GM23248 (cell line): ENCODE measurements around the gene RNPEP. TPM values are rescaled to one million over a fixed set of nuclear protein-coding genes. Genes with fewer than 3 reads are reported as not detected.
A peak's percentile ranks its signal among the peaks of the same experiment; 100 is the strongest.

ENCODE experiments used
- DNase-seq: peaks from one replicate; pipeline ENCODE4 v3.0.0-alpha.2; 2015
- H2AFZ ChIP-seq: fragments of 200-600 bp; sonication (generic); 2 replicates; pipeline ENCODE4 v1.6.1; 2016; ENCODE audit warnings: antibody characterized with exemption
- H3F3A ChIP-seq: fragments of 200-600 bp; sonication (generic); 2 replicates; pipeline ENCODE4 v1.6.1; 2016; ENCODE audit warnings: mild to moderate bottlenecking, antibody characterized with exemption, mixed run types; ENCODE audit not compliant: insufficient read depth
- H3K27ac ChIP-seq: fragments of 200-600 bp; sonication (generic); 2 replicates; pipeline ENCODE4 v1.5.1; 2016; ENCODE audit warnings: mild to moderate bottlenecking
- H3K27me3 ChIP-seq: fragments of 200-600 bp; sonication (generic); replicated peaks from 2 replicates; pipeline ENCODE4 v1.6.1; 2016; ENCODE audit warnings: mild to moderate bottlenecking; ENCODE audit not compliant: insufficient read depth
- H3K36me3 ChIP-seq: fragments of 200-600 bp; sonication (generic); 2 replicates; pipeline ENCODE4 v1.6.1; 2016; ENCODE audit warnings: low read depth, mild to moderate bottlenecking
- H3K4me1 ChIP-seq: fragments of 200-600 bp; sonication (generic); 2 replicates; pipeline ENCODE4 v1.6.1; 2016; ENCODE audit warnings: mild to moderate bottlenecking; ENCODE audit not compliant: insufficient read depth
- H3K4me2 ChIP-seq: fragments of 200-600 bp; sonication (generic); one replicate; pipeline ENCODE4 v1.6.1; 2016; ENCODE audit warnings: mild to moderate bottlenecking; ENCODE audit not compliant: unreplicated experiment
- H3K4me3 ChIP-seq: fragments of 200-600 bp; sonication (generic); 2 replicates; pipeline ENCODE4 v1.5.1; 2016; ENCODE audit warnings: mild to moderate bottlenecking
- H3K79me2 ChIP-seq: fragments of 200-600 bp; sonication (generic); 2 replicates; pipeline ENCODE4 v1.6.1; 2016; ENCODE audit warnings: mild to moderate bottlenecking; ENCODE audit not compliant: insufficient read depth
- H3K9ac ChIP-seq: fragments of 200-600 bp; sonication (generic); 2 replicates; pipeline ENCODE4 v1.6.1; 2016; ENCODE audit warnings: mild to moderate bottlenecking
- H3K9me2 ChIP-seq: fragments of 200-600 bp; sonication (generic); 2 replicates; pipeline ENCODE4 v1.6.1; 2016; ENCODE audit warnings: mixed run types, mild to moderate bottlenecking, moderate library complexity; ENCODE audit not compliant: insufficient read depth
- H3K9me3 ChIP-seq: fragments of 200-600 bp; sonication (generic); one replicate; pipeline ENCODE4 v1.6.1; 2017; ENCODE audit warnings: low read depth
- H4K20me1 ChIP-seq: fragments of 200-600 bp; sonication (generic); 2 replicates; pipeline ENCODE4 v1.6.0; 2016; ENCODE audit not compliant: insufficient read depth
- EZH2 ChIP-seq: fragments of 200-600 bp; sonication (generic); IDR thresholded peaks from 2 replicates; pipeline ENCODE4 v1.6.1; 2018; ENCODE audit warnings: antibody characterized with exemption, mild to moderate bottlenecking; ENCODE audit not compliant: insufficient read depth, poor library complexity, severe bottlenecking
- EZH2phosphoT487 ChIP-seq: fragments of 200-600 bp; sonication (generic); IDR thresholded peaks from 2 replicates; pipeline ENCODE4 v1.6.1; 2018; ENCODE audit warnings: antibody characterized with exemption, moderate library complexity, mild to moderate bottlenecking, low read depth; ENCODE audit not compliant: insufficient read depth
- WGBS, 2 experiments: methylation state at CpG; one replicate each; pipeline ENCODE4 v1.1.6; 2015 to 2017; ENCODE audit warnings: low lambda C conversion rate in 2 of 2, low coverage in 1 of 2; ENCODE audit errors: missing lambda C conversion rate in 2 of 2; 5-methylcytosine and 5-hydroxymethylcytosine counted together
- in situ Hi-C: fragments of 300-500 bp; cut with MboI; formaldehyde crosslinking; loops from 2 replicates; pipeline ENCODE4 v1.15.0; 2020
- polyA plus RNA-seq: library from polyadenylated mRNA; unstranded; fragments of >200 nt; fragmentation: Nextera tagmentation; extraction: Ambion mirVana; gene quantifications from 2 replicates; pipeline ENCODE4 v1.2.1, GENCODE V29; 2016
- total RNA-seq: library from RNA; depleted of rRNA; stranded (reverse); fragments of >200 nt; shearing (Covaris generic); gene quantifications from 2 replicates; pipeline ENCODE4 v1.2.3, GENCODE V29; 2014

The RNPEP gene
- total and polyA plus RNA-seq, 2 experiments from 2014 or later, result 68.6 to 80.5 TPM

- 69 to 74% methylated on average over 6 of the region's 6 CpGs for WGBS, 2 experiments
- Histone ChIP-seq H3F3A (no peaks in the 10 kb centered on the region), H3K4me3 (no peak overlapping the region), H3K36me3 (no peaks in the 10 kb centered on the region), H4K20me1 (no peaks in the 10 kb centered on the region), H3K4me1 (no peaks in the 10 kb centered on the region), H2AFZ (no peak overlapping the region), H3K79me2 (no peaks in the 10 kb centered on the region), H3K4me2 (no peak overlapping the region), H3K27ac (no peak overlapping the region), H3K9me2 (no peaks in the 10 kb centered on the region), H3K9me3 (no peaks in the 10 kb centered on the region), H3K9ac (no peak overlapping the region), H3K27me3 (no peaks in the 10 kb centered on the region; the same call in 1 of the 2 replicates)
- no peak for TF ChIP-seq EZH2
- TF ChIP-seq EZH2phosphoT487, result no peak
- no peak for DNase-seq
- in situ Hi-C loops, result no loop called here
These were observed 40.6 kb downstream of the RNPEP start for GRCh38 chr1:202023001-202023433.

GRCh38 chr1:202029171-202029665, 46.8 kb downstream of the RNPEP start:
- TF ChIP-seq EZH2, result no peak
- 0 out of 2 replicates have a peak, but pooled peaks have one; percentile 53 for TF ChIP-seq EZH2phosphoT487
- H3K9me2 ChIP-seq, result no peaks in the 10 kb centered on the region
- peak; percentile 89 for DNase-seq
- H3K27ac ChIP-seq, result no peak overlapping the region
- no peaks in the 10 kb centered on the region for H3K36me3 ChIP-seq
- in situ Hi-C loops, result no loop called here
- 64 to 69% methylated on average over 5 of the region's 5 CpGs for WGBS, 2 experiments
- no peaks in the 10 kb centered on the region for H3K9me3 ChIP-seq
- H3K9ac ChIP-seq, result no peak overlapping the region
- H3K79me2 ChIP-seq, result no peaks in the 10 kb centered on the region
- peaks cover 9% of the 10 kb centered on the region for H3K4me1 ChIP-seq
- H4K20me1 ChIP-seq, result no peaks in the 10 kb centered on the region
- H2AFZ ChIP-seq, result no peak overlapping the region
- H3K4me3 ChIP-seq, result no peak overlapping the region
- H3F3A ChIP-seq, result peaks cover 11% of the 10 kb centered on the region
- H3K4me2 ChIP-seq, result peak overlapping the region; percentile 29
- peaks cover 4% of the 10 kb centered on the region; the same call in 1 of the 2 replicates for H3K27me3 ChIP-seq

GRCh38 chr1:202029727-202030126, 47.3 kb downstream of the RNPEP start:
- Histone ChIP-seq H3K27me3 (peaks cover 4% of the 10 kb centered on the region; the same call in 1 of the 2 replicates), H3K27ac (no peak overlapping the region), H3K4me1 (peaks cover 12% of the 10 kb centered on the region), H2AFZ (no peak overlapping the region), H4K20me1 (no peaks in the 10 kb centered on the region), H3K4me3 (no peak overlapping the region), H3F3A (peaks cover 11% of the 10 kb centered on the region), H3K9me3 (no peaks in the 10 kb centered on the region), H3K4me2 (no peak overlapping the region), H3K9me2 (no peaks in the 10 kb centered on the region), H3K79me2 (no peaks in the 10 kb centered on the region), H3K36me3 (no peaks in the 10 kb centered on the region), H3K9ac (no peak overlapping the region)
- DNase-seq, result no peak
- TF ChIP-seq EZH2phosphoT487, result no peak
- no peak for TF ChIP-seq EZH2
- 84 to 89% methylated on average over 2 of the region's 2 CpGs for WGBS, 2 experiments
- in situ Hi-C loops, result no loop called here

- Histone ChIP-seq H3K4me1 (peaks cover 20% of the 10 kb centered on the region), H3F3A (peaks cover 11% of the 10 kb centered on the region), H4K20me1 (no peaks in the 10 kb centered on the region), H3K9me2 (no peaks in the 10 kb centered on the region), H3K79me2 (no peaks in the 10 kb centered on the region), H3K4me3 (no peak overlapping the region), H3K27me3 (0 out of 2 replicates have a peak, but pooled peaks cover 4% of the 10 kb centered on the region), H3K36me3 (no peaks in the 10 kb centered on the region), H3K4me2 (no peak overlapping the region), H2AFZ (no peak overlapping the region), H3K27ac (no peak overlapping the region), H3K9ac (no peak overlapping the region), H3K9me3 (no peaks in the 10 kb centered on the region)
- DNase-seq, result no peak
- in situ Hi-C loops, result no loop called here
- WGBS, 2 experiments, result 69 to 78% methylated on average over 4 of the region's 4 CpGs
- TF ChIP-seq EZH2, result no peak
- no peak for TF ChIP-seq EZH2phosphoT487
These were observed 49.3 kb downstream of the RNPEP start for GRCh38 chr1:202031796-202032195.

GRCh38 chr1:202034149-202034682, 51.8 kb downstream of the RNPEP start:
- Histone ChIP-seq H3K9ac (no peak overlapping the region), H3K4me2 (no peak overlapping the region), H3K36me3 (no peaks in the 10 kb centered on the region), H3K27me3 (0 out of 2 replicates have a peak, but pooled peaks cover 4% of the 10 kb centered on the region), H3K9me2 (no peaks in the 10 kb centered on the region), H3K4me1 (peaks cover 15% of the 10 kb centered on the region), H3K79me2 (no peaks in the 10 kb centered on the region), H2AFZ (peak overlapping the region; percentile 1; the same call in 1 of the 2 replicates), H3K27ac (no peak overlapping the region), H3K4me3 (no peak overlapping the region), H3K9me3 (no peaks in the 10 kb centered on the region), H3F3A (peaks cover 8% of the 10 kb centered on the region), H4K20me1 (no peaks in the 10 kb centered on the region)
- DNase-seq, result no peak
- WGBS, 2 experiments, result 87 to 88% methylated on average over 6 to 7 of the region's 7 CpGs
- TF ChIP-seq EZH2 (no peak), EZH2phosphoT487 (no peak)
- in situ Hi-C loops, result no loop called here
